Smooth muscle cell (in vitro differentiated cells): ENCODE data around the gene SELENOH. TPM values are rescaled to one million over a fixed set of nuclear protein-coding genes. Genes with fewer than 3 reads are reported as not detected.

ENCODE experiments used
- DNase-seq: peaks from one replicate; lab custom pipeline; 2025; ENCODE audit not compliant: unreplicated experiment; lab: John Stamatoyannopoulos, UW
- H2AFZ ChIP-seq: fragments of 200-600 bp; sonication (generic); 2 replicates; pipeline ENCODE4 v1.6.0; 2016; ENCODE audit warnings: antibody characterized with exemption, low read depth, mild to moderate bottlenecking
- H3F3A ChIP-seq: fragments of 200-600 bp; sonication (generic); 2 replicates; pipeline ENCODE4 v1.6.0; 2017; ENCODE audit warnings: antibody characterized with exemption, low read depth
- H3K27ac ChIP-seq: fragments of 200-600 bp; sonication (generic); 2 replicates; pipeline ENCODE4 v1.5.1; 2016; ENCODE audit warnings: low read depth, mild to moderate bottlenecking
- H3K27me3 ChIP-seq: fragments of 200-600 bp; sonication (generic); 2 replicates; pipeline ENCODE4 v1.6.1; 2016; ENCODE audit warnings: low read depth, mild to moderate bottlenecking
- H3K36me3 ChIP-seq: fragments of 200-600 bp; sonication (generic); 2 replicates; pipeline ENCODE4 v1.5.1; 2016; ENCODE audit warnings: low read depth
- H3K4me1 ChIP-seq: fragments of 200-600 bp; sonication (generic); 2 replicates; pipeline ENCODE4 v1.5.1; 2016; ENCODE audit warnings: low read depth
- H3K4me2 ChIP-seq: fragments of 200-600 bp; sonication (generic); 2 replicates; pipeline ENCODE4 v1.6.0; 2016; ENCODE audit warnings: mild to moderate bottlenecking
- H3K4me3 ChIP-seq: fragments of 200-600 bp; sonication (generic); 2 replicates; pipeline ENCODE4 v1.5.1; 2016; ENCODE audit warnings: mild to moderate bottlenecking
- H3K79me2 ChIP-seq: fragments of 200-600 bp; sonication (generic); 2 replicates; pipeline ENCODE4 v1.6.0; 2016; ENCODE audit warnings: low read depth, mild to moderate bottlenecking
- H3K9ac ChIP-seq: fragments of 200-600 bp; sonication (generic); 2 replicates; pipeline ENCODE4 v1.6.0; 2016; ENCODE audit warnings: low read depth
- H3K9me3 ChIP-seq: fragments of 200-600 bp; sonication (generic); replicated peaks from 2 replicates; pipeline ENCODE4 v1.5.1; 2016; ENCODE audit warnings: low read depth
- H4K20me1 ChIP-seq: fragments of 200-600 bp; sonication (generic); 2 replicates; pipeline ENCODE4 v1.6.0; 2016; ENCODE audit warnings: low read depth
- CTCF ChIP-seq: fragments of 200-600 bp; sonication (generic); IDR thresholded peaks from 2 replicates; pipeline ENCODE4 v1.5.1; 2017; ENCODE audit warnings: borderline replicate concordance, mild to moderate bottlenecking, antibody characterized with exemption; ENCODE audit not compliant: insufficient read depth, poor library complexity, severe bottlenecking
- WGBS: methylation state at CpG from one replicate; pipeline ENCODE4 v1.1.7; 2016; ENCODE audit warnings: low lambda C conversion rate; 5-methylcytosine and 5-hydroxymethylcytosine counted together
- polyA plus RNA-seq: library from polyadenylated mRNA; unstranded; fragments of >200 nt; fragmentation: Nextera tagmentation; extraction: Ambion mirVana; gene quantifications from 2 replicates; pipeline ENCODE4 v1.2.1, GENCODE V29; 2016
- total RNA-seq: library from RNA; depleted of rRNA; stranded (reverse); fragments of >200 nt; gene quantifications from 2 replicates; pipeline ENCODE4 v1.2.3, GENCODE V29; 2014

The SELENOH gene
- total and polyA plus RNA-seq, 2 experiments from 2014 or later: 131 to 141 TPM

DNA sequence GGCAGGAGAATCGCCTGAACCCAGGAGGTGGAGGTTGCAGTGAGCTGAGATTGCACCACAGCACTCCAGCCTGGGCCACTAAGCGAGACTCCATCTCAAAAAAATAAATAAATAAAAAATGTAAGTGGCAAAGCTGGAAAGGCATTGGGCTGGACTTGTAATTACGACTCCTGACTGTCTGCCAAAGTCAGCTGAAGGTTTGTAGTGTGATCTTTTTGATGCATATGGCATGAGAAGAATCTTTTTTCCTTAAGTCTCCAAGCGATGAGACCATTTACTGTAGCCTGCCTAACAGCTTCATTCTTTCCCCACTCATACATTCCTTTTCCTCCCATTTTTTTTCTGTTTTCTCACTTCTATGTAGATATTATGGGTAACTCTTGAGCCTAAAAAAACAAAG, 45.1 kb downstream of the SELENOH start:
- Histone ChIP-seq H3K27ac (peak overlapping the region; percentile 79), H3K9me3 (no peaks in the 10 kb centered on the region), H2AFZ (no peak overlapping the region), H3K4me1 (peaks cover 44% of the 10 kb centered on the region), H4K20me1 (peaks cover 100% of the 10 kb centered on the region), H3K4me2 (peak overlapping the region; percentile 66), H3K36me3 (no peaks in the 10 kb centered on the region), H3K4me3 (no peak overlapping the region), H3K9ac (no peak overlapping the region), H3K79me2 (peaks cover 100% of the 10 kb centered on the region), H3K27me3 (no peaks in the 10 kb centered on the region), H3F3A (peaks cover 7% of the 10 kb centered on the region)
- WGBS: 61% methylated on average over 4 of the region's 4 CpGs
- DNase-seq: no peak
- TF ChIP-seq CTCF: no peak

- Histone ChIP-seq H3K4me2 (peak overlapping the region; percentile 66), H4K20me1 (peaks cover 100% of the 10 kb centered on the region), H3K27me3 (no peaks in the 10 kb centered on the region), H3F3A (peaks cover 7% of the 10 kb centered on the region), H3K36me3 (no peaks in the 10 kb centered on the region), H3K4me1 (peaks cover 42% of the 10 kb centered on the region), H3K9ac (no peak overlapping the region), H2AFZ (no peak overlapping the region), H3K9me3 (no peaks in the 10 kb centered on the region), H3K27ac (peak overlapping the region; percentile 79), H3K79me2 (peaks cover 100% of the 10 kb centered on the region), H3K4me3 (no peak overlapping the region)
- no peak for TF ChIP-seq CTCF
- WGBS: 86% methylated on average over 4 of the region's 4 CpGs
- no peak for DNase-seq
These were observed 45.8 kb downstream of the SELENOH start for GRCh38 chr11:57787006-57787604.

DNA sequence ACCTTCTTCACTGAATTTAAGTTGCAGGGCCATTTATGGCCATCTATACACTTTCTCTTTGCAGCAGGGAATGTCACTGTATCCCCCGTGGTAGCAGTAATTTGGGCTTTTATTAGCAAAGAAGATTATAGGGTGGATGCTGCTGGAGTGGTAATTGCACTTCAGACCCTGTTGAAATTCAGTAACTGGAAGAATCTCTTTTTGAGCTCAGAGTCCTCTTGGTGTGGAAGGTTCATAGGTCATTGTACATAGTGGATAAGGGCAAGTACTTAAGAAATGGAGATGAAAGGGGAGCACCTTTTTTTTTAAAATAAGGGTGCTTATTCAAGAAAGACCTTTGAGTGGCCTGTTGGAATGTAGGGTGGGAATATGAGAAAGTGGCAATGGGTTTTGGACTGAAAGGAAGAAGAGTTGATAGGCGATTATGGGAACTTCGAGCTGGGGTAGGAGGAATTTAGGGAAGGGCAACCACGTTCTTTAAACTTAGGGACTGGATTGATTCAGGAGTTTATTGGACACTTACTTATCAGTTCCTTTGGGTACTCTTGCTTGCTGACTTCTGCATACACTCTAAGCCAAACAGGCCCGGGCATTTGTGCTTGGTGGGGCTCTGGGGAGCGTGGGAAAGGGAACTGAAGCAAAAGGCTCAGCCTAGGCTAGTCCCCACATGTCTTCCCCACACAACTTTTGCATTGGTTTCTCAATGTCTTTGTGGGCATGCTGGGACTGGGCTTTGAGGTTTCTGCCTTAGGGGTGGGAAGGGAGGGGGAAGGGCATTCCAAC, 46.8 kb downstream of the SELENOH start:
- no peak for TF ChIP-seq CTCF
- 41% methylated on average over 6 of the region's 6 CpGs for WGBS
- DNase-seq: no peak
- Histone ChIP-seq H3K9ac (peak overlapping the region; percentile 40), H3K27me3 (no peaks in the 10 kb centered on the region), H3K4me3 (no peak overlapping the region), H3K27ac (peak overlapping the region; percentile 79), H2AFZ (no peak overlapping the region), H3K4me2 (peak overlapping the region; percentile 66), H3K79me2 (peaks cover 100% of the 10 kb centered on the region), H3F3A (peaks cover 15% of the 10 kb centered on the region), H4K20me1 (peaks cover 100% of the 10 kb centered on the region), H3K36me3 (no peaks in the 10 kb centered on the region), H3K4me1 (peaks cover 39% of the 10 kb centered on the region), H3K9me3 (no peaks in the 10 kb centered on the region)
